ENCODE data around the gene CD59. TPM values are rescaled to one million over a fixed set of nuclear protein-coding genes. Genes with fewer than 3 reads are reported as not detected.

Gene CD59
- total RNA-seq, 1 donor from 2014 or later: 204 TPM

GRCh38 chr11:33742249-33742851 lies 6.1 kb upstream of the CD59 start:
- H3K4me1 Mint-ChIP-seq (ENCODE audit: unreplicated experiment): no peaks in the 10 kb centered on the region

DNA sequence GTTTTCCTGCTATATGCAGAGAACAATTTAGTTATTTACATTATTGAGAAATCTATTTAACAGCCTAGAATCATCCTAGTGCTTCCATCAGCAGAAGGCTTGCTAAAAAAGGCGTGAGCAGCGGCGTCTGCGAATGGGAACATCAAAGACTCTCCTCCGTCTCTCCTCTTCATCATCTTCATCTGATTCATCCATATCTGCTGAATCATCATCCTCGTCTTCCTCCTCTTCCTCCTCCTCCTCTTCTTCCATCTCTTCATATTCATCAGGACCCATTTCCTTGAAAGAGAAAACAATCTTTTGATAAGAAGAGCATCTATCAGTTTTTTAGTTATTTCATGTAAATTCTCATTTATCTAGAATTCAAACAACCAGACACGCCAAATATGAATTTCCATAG lies 5.6 kb upstream of the CD59 start:
- Mint-ChIP-seq H3K36me3 (peaks cover 6% of the 10 kb centered on the region), H3K4me1 (ENCODE audit: unreplicated experiment) (peaks cover 4% of the 10 kb centered on the region), H3K27me3 (peaks cover 5% of the 10 kb centered on the region), H3K27ac (no peak overlapping the region), H3K4me3 (no peak overlapping the region), H3K9me3 (no peaks in the 10 kb centered on the region)
- no peak for DNase-seq (ENCODE audit: extremely low spot score, unreplicated experiment)
- no peak for TF ChIP-seq CTCF (conservative IDR thresholded peaks at IDR 0.05)

More at GRCh38 chr11:33742249-33742851, 6.1 kb upstream of the CD59 start:
- DNase-seq (ENCODE audit: extremely low spot score, unreplicated experiment): no peak
- TF ChIP-seq CTCF (conservative IDR thresholded peaks at IDR 0.05): peak; percentile 67
- Mint-ChIP-seq H3K27me3 (peaks cover 5% of the 10 kb centered on the region), H3K27ac (no peak overlapping the region), H3K36me3 (peaks cover 9% of the 10 kb centered on the region), H3K9me3 (no peaks in the 10 kb centered on the region), H3K4me3 (no peak overlapping the region)

DNA sequence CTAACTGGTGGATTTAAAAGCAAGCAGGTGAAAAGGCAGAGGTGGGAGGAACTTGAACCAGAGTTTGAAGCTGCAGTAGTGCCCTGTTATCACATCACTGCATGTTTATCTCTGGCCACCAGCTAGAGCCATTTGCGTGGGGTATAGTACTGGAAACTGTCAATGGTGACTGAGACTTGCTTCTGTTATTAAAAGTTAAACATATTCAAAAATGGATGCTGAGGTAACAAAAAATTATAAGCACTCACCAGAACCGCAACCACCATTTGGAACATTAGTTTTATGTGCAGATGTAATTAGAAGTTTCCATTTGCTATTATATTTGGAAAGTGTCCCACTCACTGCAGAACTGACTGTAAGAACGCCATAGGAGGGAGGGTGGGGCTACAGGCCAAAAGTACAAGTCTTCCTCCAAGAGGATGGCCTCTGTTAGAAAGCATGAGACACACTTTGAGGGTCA lies 1.2 kb upstream of the CD59 start:
- no peak for DNase-seq (ENCODE audit: extremely low spot score, unreplicated experiment)
- peaks cover 5% of the 10 kb centered on the region for H3K27me3 Mint-ChIP-seq
- peaks cover 28% of the 10 kb centered on the region for H3K4me1 Mint-ChIP-seq (ENCODE audit: unreplicated experiment)
- TF ChIP-seq CTCF (conservative IDR thresholded peaks at IDR 0.05): no peak
- H3K27ac Mint-ChIP-seq: peak overlapping the region; percentile 91
- peaks cover 18% of the 10 kb centered on the region for H3K36me3 Mint-ChIP-seq
- peak overlapping the region; percentile 94 for H3K4me3 Mint-ChIP-seq
- H3K9me3 Mint-ChIP-seq: no peaks in the 10 kb centered on the region

GRCh38 chr11:33735271-33736147 lies 714 bp downstream of the CD59 start:
- peak overlapping the region; percentile 91 for H3K27ac Mint-ChIP-seq
- H3K9me3 Mint-ChIP-seq: no peaks in the 10 kb centered on the region
- no peak for DNase-seq (ENCODE audit: extremely low spot score, unreplicated experiment)

More at GRCh38 chr11:33735271-33736147, 714 bp downstream of the CD59 start:
- Mint-ChIP-seq H3K36me3 (peaks cover 22% of the 10 kb centered on the region), H3K27me3 (peaks cover 5% of the 10 kb centered on the region), H3K4me1 (ENCODE audit: unreplicated experiment) (peaks cover 39% of the 10 kb centered on the region), H3K4me3 (peak overlapping the region; percentile 94)
- TF ChIP-seq CTCF (conservative IDR thresholded peaks at IDR 0.05): peak; percentile 52

All from type B pancreatic cell (in vitro differentiated cells).